SK-N-SH (cell line): ENCODE results near the gene EEFSEC. TPM values are rescaled to one million over a fixed set of nuclear protein-coding genes. Genes with fewer than 3 reads are reported as not detected.

Source experiments
- CTCF ChIA-PET: fragments of 300-600, 350-600 bp; formaldehyde crosslinking; extraction: SDS; loops from one replicate; lab custom pipeline; 2021; lab: Yijun Ruan, JAX
- POLR2A ChIA-PET: fragments of 350-600 bp; sonication (Branson Sonifier 250); formaldehyde crosslinking; extraction: SDS; loops from one replicate; lab custom pipeline; 2020; ENCODE audit warnings: antibody characterized with exemption, inconsistent platforms; lab: Yijun Ruan, JAX
- DNase-seq: peaks from one replicate; pipeline ENCODE4 v3.0.0; 2012
- H2AFZ ChIP-seq: fragments of 200-600 bp; sonication (generic); 2 replicates; pipeline ENCODE4 v1.8.1; 2016; ENCODE audit warnings: antibody characterized with exemption, mild to moderate bottlenecking, low read depth
- H3F3A ChIP-seq: fragments of 200-600 bp; sonication (generic); replicated peaks from 2 replicates; pipeline ENCODE3; 2016; ENCODE audit warnings: antibody characterized with exemption, mild to moderate bottlenecking; ENCODE audit not compliant: insufficient read depth
- H3K27ac ChIP-seq, 2 experiments: fragments of 200-500 bp in 1 of 2; fragments of 200-600 bp in 1 of 2; sonication (Bioruptor generic) in 1 of 2; sonication (generic), shearing (Covaris generic) in 1 of 2; 2 replicates each; pipeline versions ENCODE4 v1.5.1 to v1.6.1; 2014 to 2016; ENCODE audit warnings: low read depth in 2 of 2, inconsistent platforms in 1 of 2, low read length in 1 of 2, mild to moderate bottlenecking in 1 of 2, mixed read lengths in 1 of 2
- H3K27me3 ChIP-seq: fragments of 200-600 bp; sonication (generic), shearing (Covaris generic); 2 replicates; pipeline ENCODE4 v1.6.1; 2016; ENCODE audit warnings: mixed run types; ENCODE audit not compliant: insufficient read depth
- H3K36me3 ChIP-seq, 2 experiments: fragments of 200-500 bp in 1 of 2; fragments of 200-600 bp in 1 of 2; sonication (Bioruptor generic) in 1 of 2; sonication (generic) in 1 of 2; replicated peaks in 1 of 2; 2 replicates each; pipeline versions ENCODE3 to v1.5.1; 2014 to 2016; ENCODE audit warnings: low read length in 1 of 2, mild to moderate bottlenecking in 1 of 2; ENCODE audit not compliant: insufficient read depth in 2 of 2, control insufficient read depth in 1 of 2
- H3K4me1 ChIP-seq, 2 experiments: fragments of 200-500 bp in 1 of 2; fragments of 200-600 bp in 1 of 2; sonication (Bioruptor generic) in 1 of 2; sonication (generic), shearing (Covaris generic) in 1 of 2; 2 replicates each; pipeline versions ENCODE4 v1.5.1 to v1.6.1; 2014 to 2016; ENCODE audit warnings: low read depth in 1 of 2, low read length in 1 of 2, mixed run types in 1 of 2; ENCODE audit not compliant: insufficient read depth in 2 of 2, control insufficient read depth in 1 of 2
- H3K4me2 ChIP-seq: fragments of 200-600 bp; sonication (generic), shearing (Covaris generic); 2 replicates; pipeline ENCODE4 v1.6.1; 2017; ENCODE audit warnings: mixed run types
- H3K4me3 ChIP-seq, 2 experiments: fragments of 200-500 bp in 1 of 2; fragments of 200-600 bp in 1 of 2; sonication (Bioruptor generic) in 1 of 2; sonication (generic), shearing (Covaris generic) in 1 of 2; 2 replicates each; pipeline versions ENCODE4 v1.5.1 to v1.8.1; 2014 to 2016; ENCODE audit warnings: low read depth in 2 of 2, inconsistent platforms in 1 of 2, low read length in 1 of 2, mild to moderate bottlenecking in 1 of 2, mixed read lengths in 1 of 2, moderate library complexity in 1 of 2
- H3K79me2 ChIP-seq: fragments of 200-600 bp; sonication (generic); 2 replicates; pipeline ENCODE4 v1.8.1; 2017; ENCODE audit warnings: mild to moderate bottlenecking; ENCODE audit not compliant: insufficient read depth
- H3K9ac ChIP-seq: fragments of 200-600 bp; sonication (generic); 2 replicates; pipeline ENCODE4 v1.6.1; 2017; ENCODE audit warnings: mixed run types
- H3K9me2 ChIP-seq: fragments of 200-600 bp; sonication (generic); 2 replicates; pipeline ENCODE4 v1.6.1; 2017; ENCODE audit warnings: mixed run types
- H3K9me3 ChIP-seq: fragments of 200-600 bp; sonication (generic); 2 replicates; pipeline ENCODE4 v1.6.1; 2017; ENCODE audit warnings: mixed run types, mild to moderate bottlenecking, moderate library complexity
- H4K20me1 ChIP-seq: fragments of 200-600 bp; sonication (generic); 2 replicates; pipeline ENCODE4 v1.6.1; 2017; ENCODE audit warnings: mild to moderate bottlenecking, mixed run types; ENCODE audit not compliant: insufficient read depth
- CTCF ChIP-seq: fragments of 200-600 bp; sonication (generic); IDR thresholded peaks from 2 replicates; pipeline ENCODE4 v1.6.1; 2017; ENCODE audit warnings: antibody characterized with exemption, mild to moderate bottlenecking, moderate library complexity
- EZH2phosphoT487 ChIP-seq: fragments of 200-600 bp; sonication (generic); IDR thresholded peaks from 2 replicates; pipeline ENCODE4 v1.6.1; 2017; ENCODE audit warnings: low read depth, mixed run types, mild to moderate bottlenecking, antibody characterized with exemption, moderate library complexity, borderline replicate concordance
- FOXJ3 ChIP-seq: sonication (generic); formaldehyde crosslinking; IDR thresholded peaks from 2 replicates; pipeline ENCODE4 v1.5.1; 2020; ENCODE audit warnings: mild to moderate bottlenecking, missing genetic modification reagents
- FOXM1 ChIP-seq: IDR thresholded peaks from 2 replicates; pipeline ENCODE4 v1.4.0; 2012; ENCODE audit warnings: low read depth, mild to moderate bottlenecking
- GATA2 ChIP-seq: sonication (generic); formaldehyde crosslinking; IDR thresholded peaks from 2 replicates; pipeline ENCODE4 v1.5.0; 2020; ENCODE audit warnings: mild to moderate bottlenecking, missing genetic modification reagents
- IRF3 ChIP-seq: fragments of 150-350 bp; IDR thresholded peaks from 2 replicates; pipeline ENCODE4 v1.6.1; 2016; ENCODE audit warnings: mild to moderate bottlenecking, low read depth, low read length
- JUND ChIP-seq: IDR thresholded peaks from 2 replicates; pipeline ENCODE4 v1.4.0; 2012
- NFIC ChIP-seq: IDR thresholded peaks from 2 replicates; pipeline ENCODE4 v1.4.0; 2012; ENCODE audit warnings: borderline replicate concordance
- PBX3 ChIP-seq: IDR thresholded peaks from 2 replicates; pipeline ENCODE4; 2012
- RFX5 ChIP-seq: IDR thresholded peaks from 2 replicates; pipeline ENCODE4 v1.6.1; 2012; ENCODE audit warnings: mild to moderate bottlenecking, improper control_type of control experiment, low read length
- RXRA ChIP-seq: IDR thresholded peaks from 2 replicates; pipeline ENCODE4 v1.4.0; 2012; ENCODE audit warnings: low read depth, mild to moderate bottlenecking, borderline replicate concordance
- TAF1 ChIP-seq: IDR thresholded peaks from 2 replicates; pipeline ENCODE4 v1.6.1; 2012; ENCODE audit warnings: low read depth, mild to moderate bottlenecking, low read length, moderate library complexity, borderline replicate concordance
- ZBTB33 ChIP-seq: IDR thresholded peaks from 2 replicates; pipeline ENCODE4 v1.4.0; 2012; ENCODE audit warnings: low read depth, borderline replicate concordance
- WGBS: methylation state at CpG from one replicate; pipeline ENCODE4 v1.1.6; 2017; ENCODE audit warnings: low lambda C conversion rate; 5-methylcytosine and 5-hydroxymethylcytosine counted together
- polyA plus RNA-seq, 3 experiments: library from polyadenylated mRNA; depleted of rRNA; stranded (reverse); fragments of >200 nt; gene quantifications; 2 replicates each; pipeline ENCODE4 v1.2.3, GENCODE V29; 2012

The EEFSEC gene
- polyA plus RNA-seq, 1 of the 3 experiments (the other 2 are of a cell fraction): 12.4 TPM

GRCh38 chr3:128432971-128433836 lies 279.9 kb downstream of the EEFSEC start:
- CTCF ChIA-PET: interaction anchor here (1.0 to 1.8 kb wide), 2 partner anchors 25 to 152 kb away, joined by 3 to 8 read pairs; no protein-coding TSS in a partner anchor
- H3K79me2 ChIP-seq: no peaks in the 10 kb centered on the region
- TF ChIP-seq FOXM1 (no peak), EZH2phosphoT487 (no peak), CTCF (no peak), FOXJ3 (CRISPR knock-in tag) (no peak), IRF3 (no peak), RFX5 (no peak), PBX3 (no peak), TAF1 (no peak), RXRA (no peak)
- no peaks in the 10 kb centered on the region for H3K36me3 ChIP-seq
- no peaks in the 10 kb centered on the region for H3K9me3 ChIP-seq
- H3K4me2 ChIP-seq: no peak overlapping the region
- H3K9ac ChIP-seq: no peak overlapping the region
- POLR2A ChIA-PET: interaction anchor here (0.6 to 1.4 kb wide), 2 partner anchors 25 to 41 kb away, joined by 3 to 8 read pairs; no protein-coding TSS in a partner anchor
- DNase-seq: peak; percentile 49
- H3K4me3 ChIP-seq: no peak overlapping the region
- peaks cover 0 to 53% of the 10 kb centered on the region in 2 experiments; a peak in 1 of 4 replicates for H3K4me1 ChIP-seq
- H4K20me1 ChIP-seq: no peaks in the 10 kb centered on the region
- no peaks in the 10 kb centered on the region for H3K9me2 ChIP-seq
- peaks cover 3% of the 10 kb centered on the region for H3F3A ChIP-seq
- no peaks in the 10 kb centered on the region for H3K27me3 ChIP-seq
- H2AFZ ChIP-seq: no peak overlapping the region
- no peak overlapping the region for H3K27ac ChIP-seq
- WGBS: 82% methylated on average over 31 of the region's 53 CpGs

GRCh38 chr3:128433837-128434165 lies 280.5 kb downstream of the EEFSEC start:
- Histone ChIP-seq H3K9me3 (no peaks in the 10 kb centered on the region), H3K4me3 (no peak overlapping the region), H3K4me1 (peaks cover 0 to 47% of the 10 kb centered on the region in 2 experiments; a peak in 1 of 4 replicates), H3K27ac (no peak overlapping the region), H3F3A (peaks cover 3% of the 10 kb centered on the region)
- TF ChIP-seq ZBTB33 (no peak), JUND (no peak), GATA2 (CRISPR knock-in tag) (no peak), NFIC (no peak)
- TF ChIP-seq, all 33 proteins: peak for 0
- H3K9ac ChIP-seq: no peak overlapping the region
- no peaks in the 10 kb centered on the region for H3K9me2 ChIP-seq
- no peak for DNase-seq
- no peaks in the 10 kb centered on the region for H3K36me3 ChIP-seq
- 100% methylated on average over 1 of the region's 2 CpGs for WGBS
- H2AFZ ChIP-seq: no peak overlapping the region
- no peaks in the 10 kb centered on the region for H4K20me1 ChIP-seq
- POLR2A ChIA-PET: interaction anchor here (1.1 to 2.2 kb wide), 6 partner anchors 24 to 63 kb away, joined by 3 to 9 read pairs (median 6); no protein-coding TSS in a partner anchor
- no peaks in the 10 kb centered on the region for H3K27me3 ChIP-seq
- no peaks in the 10 kb centered on the region for H3K79me2 ChIP-seq
- H3K4me2 ChIP-seq: no peak overlapping the region
- CTCF ChIA-PET: interaction anchor here (1.5 to 3.6 kb wide), 6 partner anchors 7 to 207 kb away, joined by 4 to 18 read pairs (median 8); no protein-coding TSS in a partner anchor
